Rectal smooth muscle tissue (tissue), 1 donor: ENCODE data around the gene EEF1A2.

Source experiments
- H3K27ac ChIP-seq: one replicate; pipeline ENCODE4 v1.7.0; 2013; ENCODE audit warnings: low read depth, low read length, inconsistent platforms
- H3K27me3 ChIP-seq: one replicate; pipeline ENCODE4 v1.7.0; 2013; ENCODE audit warnings: low read length; ENCODE audit not compliant: control insufficient read depth, insufficient read depth
- H3K36me3 ChIP-seq: one replicate; pipeline ENCODE4 v1.7.0; 2013; ENCODE audit warnings: low read length; ENCODE audit not compliant: control insufficient read depth, insufficient read depth
- H3K4me1 ChIP-seq: one replicate; pipeline ENCODE4 v1.7.0; 2013; ENCODE audit warnings: low read length; ENCODE audit not compliant: control insufficient read depth, insufficient read depth
- H3K4me3 ChIP-seq: one replicate; pipeline ENCODE4 v1.7.0; 2013; ENCODE audit warnings: low read length
- H3K9ac ChIP-seq: one replicate; pipeline ENCODE4 v1.7.0; 2013; ENCODE audit warnings: low read length

EEF1A2 gene

GRCh38 chr20:63440366-63440955 is 58.4 kb downstream of the EEF1A2 start:
- H3K27ac ChIP-seq: no peak overlapping the region
- H3K4me3 ChIP-seq: no peak overlapping the region
- no peak overlapping the region for H3K9ac ChIP-seq
- H3K36me3 ChIP-seq: no peaks in the 10 kb centered on the region
- no peaks in the 10 kb centered on the region for H3K4me1 ChIP-seq
- H3K27me3 ChIP-seq: no peaks in the 10 kb centered on the region

- no peak overlapping the region for H3K4me3 ChIP-seq
Measured at GRCh38 chr20:63439866-63440265, 59.0 kb downstream of the EEF1A2 start.

GRCh38 chr20:63438121-63438520 is 60.8 kb downstream of the EEF1A2 start:
- H3K4me3 ChIP-seq: no peak overlapping the region
- no peaks in the 10 kb centered on the region for H3K27me3 ChIP-seq

More at GRCh38 chr20:63439866-63440265, 59.0 kb downstream of the EEF1A2 start:
- no peaks in the 10 kb centered on the region for H3K36me3 ChIP-seq
- no peaks in the 10 kb centered on the region for H3K27me3 ChIP-seq
- H3K27ac ChIP-seq: no peak overlapping the region
- no peak overlapping the region for H3K9ac ChIP-seq
- H3K4me1 ChIP-seq: no peaks in the 10 kb centered on the region

More at GRCh38 chr20:63438121-63438520, 60.8 kb downstream of the EEF1A2 start:
- H3K27ac ChIP-seq: no peak overlapping the region
- H3K4me1 ChIP-seq: no peaks in the 10 kb centered on the region
- H3K9ac ChIP-seq: no peak overlapping the region
- H3K36me3 ChIP-seq: no peaks in the 10 kb centered on the region
